ENCODE data around the gene ABCC8. TPM values are rescaled to one million over a fixed set of nuclear protein-coding genes. Genes with fewer than 3 reads are reported as not detected.

The ABCC8 gene
- total and polyA plus RNA-seq, 2 donors from 2014 or later, result 1.3 to 3.2 TPM

- no peak overlapping the region for H3K27ac ChIP-seq (ENCODE audit: low read depth in 2 of 2, low read length in 2 of 2)
- FAIRE-seq (no peak), DNase-seq (peak in 4 of 5 donors; percentile 70 to 86 (median 82))
- no peak overlapping the region for H3K4me3 ChIP-seq (ENCODE audit: low read length in 3 of 3)
- no peaks in the 10 kb centered on the region for H3K36me3 ChIP-seq (ENCODE audit: control insufficient read depth in 2 of 3, insufficient read depth in 3 of 3, low read length in 3 of 3)
- intact Hi-C loops (cut with DNase I), result no loop called here
- no peak for TF ChIP-seq CTCF (IDR thresholded peaks at IDR 0.05; ENCODE audit: borderline replicate concordance, extremely low read depth, insufficient read depth)
- H3K27me3 ChIP-seq (ENCODE audit: control insufficient read depth, insufficient read depth, low read length), result no peaks in the 10 kb centered on the region
- no peaks in the 10 kb centered on the region for H3K9me3 ChIP-seq (ENCODE audit: control insufficient read depth in 2 of 3, insufficient read depth in 1 of 3, low read length in 3 of 3)
- no peaks in the 10 kb centered on the region for H3K4me1 ChIP-seq (ENCODE audit: control insufficient read depth in 2 of 3, insufficient read depth in 2 of 3, low read depth in 1 of 3, low read length in 3 of 3)
- no peak overlapping the region for H3K9ac ChIP-seq (ENCODE audit: low read length in 3 of 3)
Measured at GRCh38 chr11:17439316-17439782, 37.3 kb downstream of the ABCC8 start.

- H3K9me3 ChIP-seq (ENCODE audit: control insufficient read depth in 2 of 3, insufficient read depth in 1 of 3, low read length in 3 of 3), result no peaks in the 10 kb centered on the region
- H3K36me3 ChIP-seq (ENCODE audit: control insufficient read depth in 2 of 3, insufficient read depth in 3 of 3, low read length in 3 of 3), result no peaks in the 10 kb centered on the region
- DNase-seq (no peak), FAIRE-seq (no peak)
- no peak overlapping the region for H3K9ac ChIP-seq (ENCODE audit: low read length in 3 of 3)
- intact Hi-C loops (cut with DNase I), result no loop called here
- TF ChIP-seq CTCF (IDR thresholded peaks at IDR 0.05; ENCODE audit: borderline replicate concordance, extremely low read depth, insufficient read depth), result no peak
- H3K4me3 ChIP-seq (ENCODE audit: low read length in 3 of 3), result no peak overlapping the region
- no peaks in the 10 kb centered on the region for H3K4me1 ChIP-seq (ENCODE audit: control insufficient read depth in 2 of 3, insufficient read depth in 2 of 3, low read depth in 1 of 3, low read length in 3 of 3)
- no peak overlapping the region for H3K27ac ChIP-seq (ENCODE audit: low read depth in 2 of 2, low read length in 2 of 2)
- no peaks in the 10 kb centered on the region for H3K27me3 ChIP-seq (ENCODE audit: control insufficient read depth, insufficient read depth, low read length)
Measured at GRCh38 chr11:17437366-17437765, 39.3 kb downstream of the ABCC8 start.

- H3K9ac ChIP-seq (ENCODE audit: low read length in 3 of 3), result no peak overlapping the region
- DNase-seq (no peak), FAIRE-seq (no peak)
- no peaks in the 10 kb centered on the region for H3K4me1 ChIP-seq (ENCODE audit: control insufficient read depth in 2 of 3, insufficient read depth in 2 of 3, low read depth in 1 of 3, low read length in 3 of 3)
- H3K27me3 ChIP-seq (ENCODE audit: control insufficient read depth, insufficient read depth, low read length), result no peaks in the 10 kb centered on the region
- no peak for TF ChIP-seq CTCF (IDR thresholded peaks at IDR 0.05; ENCODE audit: borderline replicate concordance, extremely low read depth, insufficient read depth)
- H3K27ac ChIP-seq (ENCODE audit: low read depth in 2 of 2, low read length in 2 of 2), result no peak overlapping the region
- H3K36me3 ChIP-seq (ENCODE audit: control insufficient read depth in 2 of 3, insufficient read depth in 3 of 3, low read length in 3 of 3), result no peaks in the 10 kb centered on the region
- no peak overlapping the region for H3K4me3 ChIP-seq (ENCODE audit: low read length in 3 of 3)
- no peaks in the 10 kb centered on the region for H3K9me3 ChIP-seq (ENCODE audit: control insufficient read depth in 2 of 3, insufficient read depth in 1 of 3, low read length in 3 of 3)
- intact Hi-C loops (cut with DNase I), result no loop called here
Measured at GRCh38 chr11:17434108-17434507, 42.5 kb downstream of the ABCC8 start.

GRCh38 chr11:17432002-17432401 is 44.6 kb downstream of the ABCC8 start:
- DNase-seq, result peak in 4 of 5 donors; percentile 28 to 53 (median 42)

More at GRCh38 chr11:17432002-17432401, 44.6 kb downstream of the ABCC8 start:
- Histone ChIP-seq H3K27me3 (ENCODE audit: control insufficient read depth, insufficient read depth, low read length) (no peaks in the 10 kb centered on the region), H3K9ac (ENCODE audit: low read length in 3 of 3) (no peak overlapping the region), H3K9me3 (ENCODE audit: control insufficient read depth in 2 of 3, insufficient read depth in 1 of 3, low read length in 3 of 3) (no peaks in the 10 kb centered on the region), H3K36me3 (ENCODE audit: control insufficient read depth in 2 of 3, insufficient read depth in 3 of 3, low read length in 3 of 3) (no peaks in the 10 kb centered on the region), H3K27ac (ENCODE audit: low read depth in 2 of 2, low read length in 2 of 2) (no peak overlapping the region), H3K4me1 (ENCODE audit: control insufficient read depth in 2 of 3, insufficient read depth in 2 of 3, low read depth in 1 of 3, low read length in 3 of 3) (no peaks in the 10 kb centered on the region), H3K4me3 (ENCODE audit: low read length in 3 of 3) (no peak overlapping the region)
- FAIRE-seq, result no peak
- TF ChIP-seq CTCF (IDR thresholded peaks at IDR 0.05; ENCODE audit: borderline replicate concordance, extremely low read depth, insufficient read depth), result no peak
- intact Hi-C loops (cut with DNase I), result no loop called here

All from kidney (tissue), 14 donors.